ENCODE results near the gene LRP4. TPM values are rescaled to one million over a fixed set of nuclear protein-coding genes. Genes with fewer than 3 reads are reported as not detected.
A peak's percentile ranks its signal among the peaks of the same experiment; 100 is the strongest.

Gene LRP4
- total RNA-seq, 1 experiment from 2014 or later, result 15.2 TPM

- no peak for DNase-seq (ENCODE audit: low read depth)
- in situ Hi-C loops (cut with HindIII; ENCODE audit: low pct_unique_long_range_greater_than_20kb, low sequenced_read_pairs), result no loop called here
Observed at GRCh38 chr11:46835897-46836296, 82.5 kb downstream of the LRP4 start.

DNA sequence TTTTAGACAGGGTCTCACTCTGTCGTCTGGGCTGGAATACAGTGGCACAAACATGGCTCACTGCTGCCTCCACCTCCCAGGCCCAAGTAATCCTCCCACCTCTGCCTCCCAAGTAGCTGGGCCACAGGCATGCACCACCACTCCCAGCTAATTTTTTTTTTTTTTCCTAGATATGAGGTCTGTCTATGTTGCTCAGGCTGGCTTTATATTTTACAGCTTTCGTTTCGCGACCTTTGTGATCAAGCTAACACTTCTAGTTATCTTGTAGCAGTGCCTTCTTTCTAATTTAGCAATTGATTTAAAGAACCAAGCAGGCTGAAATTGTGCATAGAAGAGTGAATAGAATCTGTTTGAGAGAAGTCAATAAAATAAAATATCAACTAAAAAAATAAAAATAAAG lies 83.5 kb downstream of the LRP4 start:
- no peak for DNase-seq (ENCODE audit: low read depth)
- in situ Hi-C loops (cut with HindIII; ENCODE audit: low pct_unique_long_range_greater_than_20kb, low sequenced_read_pairs), result no loop called here

DNA sequence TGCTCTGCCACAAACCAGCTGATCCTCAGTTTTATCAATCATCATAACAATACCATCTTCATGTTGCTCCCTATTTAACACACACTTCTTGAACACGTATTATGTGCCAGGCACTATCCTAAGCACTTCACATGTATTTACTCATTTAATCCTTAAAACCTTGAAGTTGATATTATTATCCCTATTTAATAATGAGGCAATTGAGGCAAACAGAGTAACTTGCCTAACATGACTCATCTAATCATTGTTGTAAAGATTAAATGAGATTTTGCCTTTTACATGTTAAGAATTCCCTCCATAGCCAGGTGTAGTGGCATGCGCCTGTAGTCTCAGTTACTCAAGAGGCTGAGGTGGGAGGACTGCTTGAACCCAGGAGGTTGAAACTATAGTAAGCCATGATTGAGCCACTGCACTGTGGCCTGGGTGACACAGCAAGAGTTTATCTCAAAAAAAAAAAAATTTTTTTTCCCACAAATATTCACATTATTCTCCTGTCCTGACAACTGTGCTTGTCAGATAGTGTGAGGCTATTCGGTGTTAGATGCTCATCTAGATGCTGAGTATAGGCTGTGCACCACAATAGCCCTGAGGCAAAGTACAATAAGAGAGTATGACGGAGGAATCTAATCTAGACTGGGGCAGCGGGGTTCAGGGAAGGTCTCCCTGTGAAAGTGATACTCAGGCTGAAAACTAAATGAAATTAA lies 85.7 kb downstream of the LRP4 start:
- DNase-seq (ENCODE audit: low read depth), result no peak
- in situ Hi-C loops (cut with HindIII; ENCODE audit: low pct_unique_long_range_greater_than_20kb, low sequenced_read_pairs), result no loop called here

DNA sequence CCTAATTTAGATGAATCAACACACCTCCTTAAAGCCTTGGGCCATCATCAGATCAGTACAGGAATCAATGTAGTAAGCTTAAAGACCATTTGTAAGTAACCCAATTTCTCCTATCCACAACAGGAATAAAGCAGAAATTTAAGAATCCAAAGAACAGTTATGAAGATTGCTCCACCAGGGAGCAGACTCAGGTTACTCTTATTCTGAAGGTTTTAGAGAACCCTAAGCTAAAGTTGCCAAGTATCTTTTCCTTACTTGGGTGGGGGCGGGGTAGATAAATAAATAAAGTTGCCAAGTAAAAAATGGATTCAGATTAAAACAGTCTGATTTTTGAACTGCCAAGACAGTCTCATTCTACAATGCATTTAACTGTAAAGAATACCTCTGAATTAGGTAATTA lies 90.4 kb downstream of the LRP4 start:
- DNase-seq (ENCODE audit: low read depth), result no peak
- in situ Hi-C loops (cut with HindIII; ENCODE audit: low pct_unique_long_range_greater_than_20kb, low sequenced_read_pairs), result no loop called here

- in situ Hi-C loops (cut with HindIII; ENCODE audit: low pct_unique_long_range_greater_than_20kb, low sequenced_read_pairs), result no loop called here
- DNase-seq (ENCODE audit: low read depth), result peak; percentile 67
Observed at GRCh38 chr11:46826310-46827044, 91.9 kb downstream of the LRP4 start.

GRCh38 chr11:46808799-46809431 lies 109.4 kb downstream of the LRP4 start:
- in situ Hi-C loops (cut with HindIII; ENCODE audit: low pct_unique_long_range_greater_than_20kb, low sequenced_read_pairs), result no loop called here
- DNase-seq (ENCODE audit: low read depth), result peak; percentile 22

Other genes starting within 250 kb of the LRP4 start
- 6.1 and 9.4 TPM in 2 replicates for gene ARHGAP1, start 217.9 kb downstream of the LRP4 start, total RNA-seq (2014; rRNA removed; shearing (Covaris generic); ENCODE audit: low replicate concordance)
- 12.2 and 21.8 TPM in 2 replicates for gene ZNF408, start 217.5 kb downstream of the LRP4 start, total RNA-seq (2014; rRNA removed; shearing (Covaris generic); ENCODE audit: low replicate concordance)
- gene F2, start 199.3 kb downstream of the LRP4 start, total RNA-seq (2014; rRNA removed; shearing (Covaris generic); ENCODE audit: low replicate concordance), result 0.71 TPM in 1 of 2 replicates, not detected in the other
- 24.3 and 24.7 TPM in 2 replicates for gene CKAP5, start 72.3 kb downstream of the LRP4 start, total RNA-seq (2014; rRNA removed; shearing (Covaris generic); ENCODE audit: low replicate concordance)
- gene CSTPP1, start 18.2 kb upstream of the LRP4 start, total RNA-seq (2014; rRNA removed; shearing (Covaris generic); ENCODE audit: low replicate concordance), result 20.9 and 33.6 TPM in 2 replicates

Measured in Caki2 (cell line).